Natural killer cell (primary cell): ENCODE measurements around the gene SPOP. TPM values are rescaled to one million over a fixed set of nuclear protein-coding genes. Genes with fewer than 3 reads are reported as not detected.

ENCODE experiments used
- ATAC-seq, 3 donors: fragments of 150-1000 bp in 2 of 3; fragments of 200-7000 bp in 1 of 3; cut with Tn5 transposase; 1 replicate in 1 of 3; 2 replicates in 2 of 3; pipeline ENCODE4 v1.10.0; 2021; ENCODE audit warnings: mild to moderate bottlenecking in 2 of 3, moderate library complexity in 2 of 3
- DNase-seq, 2 donors: peaks; one replicate each; pipeline versions ENCODE4 v3.0.0 to v3.0.0-alpha.2; 2013 to 2021; ENCODE audit warnings: mixed read lengths in 1 of 2
- H3K27ac ChIP-seq: one replicate; pipeline ENCODE4 v1.5.1; 2013; ENCODE audit warnings: mild to moderate bottlenecking, low read length
- H3K27me3 ChIP-seq: one replicate; pipeline ENCODE4 v1.6.1; 2013; ENCODE audit warnings: low read length; ENCODE audit not compliant: control insufficient read depth, insufficient read depth
- H3K36me3 ChIP-seq: one replicate; pipeline ENCODE4 v1.6.1; 2013; ENCODE audit warnings: low read length; ENCODE audit not compliant: control insufficient read depth, insufficient read depth
- H3K4me1 ChIP-seq: one replicate; pipeline ENCODE4 v1.6.1; 2013; ENCODE audit warnings: low read length; ENCODE audit not compliant: control insufficient read depth, insufficient read depth
- H3K4me3 ChIP-seq: one replicate; pipeline ENCODE4 v1.5.1; 2013; ENCODE audit warnings: low read length
- H3K9me3 ChIP-seq: one replicate; pipeline ENCODE4 v1.6.1; 2013; ENCODE audit warnings: low read length; ENCODE audit not compliant: control insufficient read depth, insufficient read depth
- H3K27ac Mint-ChIP-seq, 2 donors: one replicate each; pipeline ENCODE4 v1.8.0; 2022; ENCODE audit warnings: mild to moderate bottlenecking in 2 of 2, mixed read lengths in 2 of 2, moderate library complexity in 1 of 2
- H3K27me3 Mint-ChIP-seq, 2 donors: one replicate each; pipeline ENCODE4 v1.8.0; 2022; ENCODE audit warnings: low read depth in 2 of 2, mixed read lengths in 2 of 2
- H3K36me3 Mint-ChIP-seq: one replicate; pipeline ENCODE4 v1.8.0; 2022; ENCODE audit warnings: mixed read lengths
- H3K4me1 Mint-ChIP-seq, 2 donors: one replicate each; pipeline ENCODE4 v1.8.0; 2022; ENCODE audit warnings: mixed read lengths in 2 of 2
- H3K4me3 Mint-ChIP-seq: one replicate; pipeline ENCODE4 v1.8.0; 2022; ENCODE audit warnings: mild to moderate bottlenecking, moderate library complexity, mixed read lengths
- H3K9me3 Mint-ChIP-seq, 2 donors: one replicate each; pipeline ENCODE4 v1.8.0; 2022; ENCODE audit warnings: mixed read lengths in 2 of 2
- WGBS: methylation state at CpG from one replicate; pipeline ENCODE4 v1.1.7; 2013; ENCODE audit warnings: missing lambda C conversion rate; ENCODE audit not compliant: insufficient coverage; 5-methylcytosine and 5-hydroxymethylcytosine counted together
- intact Hi-C: fragments of 100-400 bp; cut with micrococcal nuclease; formaldehyde crosslinking; loops from one replicate; pipeline ENCODE4 v1.14.2; 2022
- total RNA-seq, 4 donors: library from RNA; stranded (reverse); fragments of 120-200 nt in 1 of 4; gene quantifications; one replicate each; pipeline versions ENCODE4 v1.2.3 to v1.2.4, GENCODE V29; 2013 to 2022
- TF ChIP-seq, protein P1 (sequence below): fragments of 200-600 bp; IDR thresholded peaks from one replicate; pipeline ENCODE4 v1.8.0; 2022; ENCODE audit warnings: antibody characterized with exemption

Gene SPOP
- total RNA-seq, 3 donors from 2014 or later (not counting 1 experiment from before 2014, with no cell fraction given) = 45.4 to 56.5 (median 54.7) TPM

DNA sequence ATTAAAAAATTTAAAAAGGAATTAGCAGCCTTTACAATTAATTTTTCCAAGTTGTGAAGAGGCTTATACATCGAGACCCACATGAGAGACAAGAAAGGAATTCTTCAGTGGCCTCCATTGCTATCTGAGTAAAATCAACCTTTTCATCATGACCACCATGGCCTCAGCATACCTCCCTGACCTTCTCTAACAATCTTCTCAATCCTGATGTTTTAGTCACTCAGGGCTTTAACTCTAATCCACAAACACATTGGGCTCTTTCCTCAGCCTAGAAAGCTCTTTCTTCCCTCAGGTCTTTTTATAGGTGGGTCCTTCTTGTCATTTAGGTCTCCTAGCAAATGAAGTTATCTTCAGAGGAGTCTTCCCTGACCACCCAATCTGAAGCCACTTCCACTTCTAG lies 46.4 kb downstream of the SPOP start:
- H3K9me3 Mint-ChIP-seq = no peaks in the 10 kb centered on the region
- H3K4me1 Mint-ChIP-seq = peaks cover 27 to 30% of the 10 kb centered on the region in 2 donors
- Histone ChIP-seq H3K27me3 (no peaks in the 10 kb centered on the region), H3K27ac (no peak overlapping the region), H3K4me1 (no peaks in the 10 kb centered on the region), H3K4me3 (no peak overlapping the region), H3K9me3 (no peaks in the 10 kb centered on the region), H3K36me3 (peaks cover 4% of the 10 kb centered on the region)
- H3K27me3 Mint-ChIP-seq = no peaks in the 10 kb centered on the region
- TF ChIP-seq, protein P1, sequence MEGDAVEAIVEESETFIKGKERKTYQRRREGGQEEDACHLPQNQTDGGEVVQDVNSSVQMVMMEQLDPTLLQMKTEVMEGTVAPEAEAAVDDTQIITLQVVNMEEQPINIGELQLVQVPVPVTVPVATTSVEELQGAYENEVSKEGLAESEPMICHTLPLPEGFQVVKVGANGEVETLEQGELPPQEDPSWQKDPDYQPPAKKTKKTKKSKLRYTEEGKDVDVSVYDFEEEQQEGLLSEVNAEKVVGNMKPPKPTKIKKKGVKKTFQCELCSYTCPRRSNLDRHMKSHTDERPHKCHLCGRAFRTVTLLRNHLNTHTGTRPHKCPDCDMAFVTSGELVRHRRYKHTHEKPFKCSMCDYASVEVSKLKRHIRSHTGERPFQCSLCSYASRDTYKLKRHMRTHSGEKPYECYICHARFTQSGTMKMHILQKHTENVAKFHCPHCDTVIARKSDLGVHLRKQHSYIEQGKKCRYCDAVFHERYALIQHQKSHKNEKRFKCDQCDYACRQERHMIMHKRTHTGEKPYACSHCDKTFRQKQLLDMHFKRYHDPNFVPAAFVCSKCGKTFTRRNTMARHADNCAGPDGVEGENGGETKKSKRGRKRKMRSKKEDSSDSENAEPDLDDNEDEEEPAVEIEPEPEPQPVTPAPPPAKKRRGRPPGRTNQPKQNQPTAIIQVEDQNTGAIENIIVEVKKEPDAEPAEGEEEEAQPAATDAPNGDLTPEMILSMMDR = no peak
- DNase-seq (no peak), ATAC-seq (no peak)
- intact Hi-C loops = no loop called here
- no peak overlapping the region for H3K27ac Mint-ChIP-seq
- H3K4me3 Mint-ChIP-seq = no peak overlapping the region
- no peaks in the 10 kb centered on the region for H3K36me3 Mint-ChIP-seq
- 94% methylated on average over 1 of the region's 1 CpG for WGBS

DNA sequence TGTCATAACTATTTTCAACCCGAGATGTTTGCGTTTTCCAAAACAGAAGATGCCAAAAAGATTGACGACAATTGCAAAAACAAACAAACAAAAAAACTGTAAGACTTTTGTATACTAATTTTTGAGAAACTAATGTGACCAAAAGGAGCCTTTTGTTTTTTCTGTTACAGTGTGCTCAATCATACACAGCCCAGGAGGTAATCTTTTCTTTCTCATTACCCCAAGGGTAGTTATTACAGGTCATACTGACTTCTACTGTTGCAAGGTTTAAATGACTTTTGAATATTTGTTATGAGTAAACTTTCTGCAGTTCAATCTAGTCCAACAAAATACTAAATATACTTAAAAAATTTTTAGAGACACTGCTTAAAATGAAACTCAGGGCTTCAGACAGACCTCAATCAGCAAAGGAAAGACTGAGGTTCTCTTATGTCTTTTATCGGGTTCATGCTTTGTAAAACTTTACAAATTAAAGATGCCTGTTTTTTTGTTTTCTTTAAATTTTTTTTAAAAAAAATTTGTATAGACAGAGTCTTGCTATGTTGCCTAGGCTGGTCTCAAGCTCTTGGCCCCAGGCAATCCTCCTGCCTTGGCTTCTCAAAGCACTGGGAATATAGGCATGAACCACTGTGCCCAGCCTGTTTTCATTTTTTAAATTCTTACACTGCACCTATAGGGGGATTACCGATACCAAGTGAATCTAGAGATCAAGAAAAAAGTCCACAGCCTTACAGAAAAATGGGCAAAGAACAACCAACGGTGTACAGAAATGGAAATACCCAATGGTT lies 47.6 kb downstream of the SPOP start:
- Mint-ChIP-seq H3K4me3 (no peak overlapping the region), H3K27me3 (no peaks in the 10 kb centered on the region), H3K9me3 (no peaks in the 10 kb centered on the region), H3K27ac (no peak overlapping the region), H3K36me3 (no peaks in the 10 kb centered on the region), H3K4me1 (peaks cover 27 to 30% of the 10 kb centered on the region in 2 donors)
- H3K36me3 ChIP-seq = peaks cover 5% of the 10 kb centered on the region
- TF ChIP-seq, protein P1 = no peak
- no peak overlapping the region for H3K27ac ChIP-seq
- no peak for DNase-seq
- intact Hi-C loops = no loop called here
- no peak overlapping the region for H3K4me3 ChIP-seq
- H3K9me3 ChIP-seq = no peaks in the 10 kb centered on the region
- no peaks in the 10 kb centered on the region for H3K27me3 ChIP-seq
- H3K4me1 ChIP-seq = no peaks in the 10 kb centered on the region
- no peak for ATAC-seq
- 100% methylated on average over 1 of the region's 6 CpGs for WGBS

DNA sequence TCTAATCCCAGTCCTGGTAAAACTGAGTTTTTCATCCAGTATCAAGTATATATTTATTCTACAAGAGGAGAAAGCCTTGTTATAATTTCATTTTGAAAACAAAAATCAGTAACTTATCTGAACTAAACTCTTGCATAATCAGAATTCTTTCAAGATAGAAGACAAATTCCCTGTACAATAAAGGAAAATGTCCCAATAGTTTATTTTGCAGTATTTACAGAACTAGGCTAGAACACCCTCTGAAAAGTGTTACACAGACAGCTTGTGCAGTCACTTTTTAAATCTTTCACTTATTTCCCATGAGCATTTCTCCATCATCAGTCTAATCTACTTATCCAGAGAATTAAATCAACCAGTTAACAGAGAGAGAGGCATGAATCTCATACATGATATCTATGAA lies 48.5 kb downstream of the SPOP start:
- intact Hi-C loops = no loop called here
- no peak for DNase-seq

More for the DNA sequence above, 48.5 kb downstream of the SPOP start:
- no peak overlapping the region for H3K4me3 ChIP-seq
- Mint-ChIP-seq H3K27me3 (no peaks in the 10 kb centered on the region), H3K36me3 (no peaks in the 10 kb centered on the region), H3K27ac (no peak overlapping the region), H3K4me1 (peaks cover 27 to 28% of the 10 kb centered on the region in 2 donors), H3K9me3 (no peaks in the 10 kb centered on the region), H3K4me3 (no peak overlapping the region)
- no peaks in the 10 kb centered on the region for H3K27me3 ChIP-seq
- TF ChIP-seq, protein P1 = no peak
- H3K27ac ChIP-seq = no peak overlapping the region
- no peaks in the 10 kb centered on the region for H3K4me1 ChIP-seq
- no peak for ATAC-seq
- no peaks in the 10 kb centered on the region for H3K9me3 ChIP-seq
- peaks cover 5% of the 10 kb centered on the region for H3K36me3 ChIP-seq
